Osteocyte (in vitro differentiated cells): Measurements from ENCODE around the gene COX6A1. TPM values are rescaled to one million over a fixed set of nuclear protein-coding genes. Genes with fewer than 3 reads are reported as not detected.

Experiments used
- DNase-seq: peaks from one replicate; pipeline ENCODE4 v3.0.0; 2021; ENCODE audit warnings: mixed read lengths; ENCODE audit not compliant: unreplicated experiment; ENCODE audit errors: extremely low spot score
- H3K27ac Mint-ChIP-seq: one replicate; pipeline ENCODE4 v1.8.0; 2021; ENCODE audit warnings: mild to moderate bottlenecking, mixed read lengths; ENCODE audit not compliant: unreplicated experiment
- H3K27me3 Mint-ChIP-seq: one replicate; pipeline ENCODE4 v1.8.0; 2021; ENCODE audit warnings: mixed read lengths; ENCODE audit not compliant: unreplicated experiment
- H3K36me3 Mint-ChIP-seq: one replicate; pipeline ENCODE4 v1.8.0; 2021; ENCODE audit warnings: mixed read lengths; ENCODE audit not compliant: unreplicated experiment
- H3K4me1 Mint-ChIP-seq: one replicate; pipeline ENCODE4 v1.8.0; 2021; ENCODE audit warnings: mixed read lengths; ENCODE audit not compliant: unreplicated experiment
- H3K4me3 Mint-ChIP-seq: one replicate; pipeline ENCODE4 v1.8.0; 2021; ENCODE audit warnings: mild to moderate bottlenecking, moderate library complexity, mixed read lengths; ENCODE audit not compliant: unreplicated experiment
- H3K9me3 Mint-ChIP-seq: one replicate; pipeline ENCODE4 v1.8.0; 2021; ENCODE audit warnings: mixed read lengths; ENCODE audit not compliant: unreplicated experiment
- CTCF ChIP-seq: fragments of 200-600 bp; sonication (generic); IDR thresholded peaks from 2 replicates; pipeline ENCODE4 v1.5.0; 2021; ENCODE audit warnings: antibody characterized with exemption, mild to moderate bottlenecking, moderate library complexity
- total RNA-seq: library from RNA; stranded (reverse); gene quantifications from 2 replicates; pipeline ENCODE4 v1.2.1, GENCODE V29; 2021

Gene COX6A1
- total RNA-seq, 1 donor from 2014 or later = 307 TPM

- Mint-ChIP-seq H3K36me3 (peaks cover 37% of the 10 kb centered on the region), H3K9me3 (no peaks in the 10 kb centered on the region), H3K4me3 (no peak overlapping the region)
These were observed 24.3 kb downstream of the COX6A1 start for GRCh38 chr12:120462099-120462640.

GRCh38 chr12:120463712-120464111, 25.8 kb downstream of the COX6A1 start:
- H3K4me3 Mint-ChIP-seq = no peak overlapping the region
- H3K27ac Mint-ChIP-seq = no peak overlapping the region
- DNase-seq = no peak
- TF ChIP-seq CTCF = no peak
- peaks cover 20% of the 10 kb centered on the region for H3K4me1 Mint-ChIP-seq
- no peaks in the 10 kb centered on the region for H3K9me3 Mint-ChIP-seq
- no peaks in the 10 kb centered on the region for H3K27me3 Mint-ChIP-seq
- peaks cover 35% of the 10 kb centered on the region for H3K36me3 Mint-ChIP-seq

More at GRCh38 chr12:120462099-120462640, 24.3 kb downstream of the COX6A1 start:
- no peaks in the 10 kb centered on the region for H3K27me3 Mint-ChIP-seq
- H3K27ac Mint-ChIP-seq = no peak overlapping the region
- peaks cover 9% of the 10 kb centered on the region for H3K4me1 Mint-ChIP-seq
- DNase-seq = no peak
- TF ChIP-seq CTCF = no peak

GRCh38 chr12:120465756-120466155, 27.8 kb downstream of the COX6A1 start:
- no peak overlapping the region for H3K4me3 Mint-ChIP-seq
- H3K9me3 Mint-ChIP-seq = no peaks in the 10 kb centered on the region
- H3K27ac Mint-ChIP-seq = no peak overlapping the region
- no peak for DNase-seq
- H3K4me1 Mint-ChIP-seq = peaks cover 29% of the 10 kb centered on the region
- H3K36me3 Mint-ChIP-seq = peaks cover 24% of the 10 kb centered on the region
- H3K27me3 Mint-ChIP-seq = no peaks in the 10 kb centered on the region
- no peak for TF ChIP-seq CTCF

- TF ChIP-seq CTCF = peak; percentile 65
- Mint-ChIP-seq H3K9me3 (no peaks in the 10 kb centered on the region), H3K27me3 (no peaks in the 10 kb centered on the region), H3K36me3 (peaks cover 19% of the 10 kb centered on the region), H3K4me3 (peak overlapping the region; percentile 22), H3K27ac (no peak overlapping the region), H3K4me1 (peaks cover 29% of the 10 kb centered on the region)
- no peak for DNase-seq
These were observed 28.8 kb downstream of the COX6A1 start for GRCh38 chr12:120466560-120467315.

- no peak for DNase-seq
- peaks cover 17% of the 10 kb centered on the region for H3K36me3 Mint-ChIP-seq
- H3K4me3 Mint-ChIP-seq = peak overlapping the region; percentile 89
- H3K4me1 Mint-ChIP-seq = peaks cover 32% of the 10 kb centered on the region
- no peak for TF ChIP-seq CTCF
- no peaks in the 10 kb centered on the region for H3K9me3 Mint-ChIP-seq
- no peaks in the 10 kb centered on the region for H3K27me3 Mint-ChIP-seq
- peak overlapping the region; percentile 91 for H3K27ac Mint-ChIP-seq
These were observed 29.5 kb downstream of the COX6A1 start for GRCh38 chr12:120467439-120467838.
